Activated CD8-positive, alpha-beta memory T cell treated with anti-CD3 and anti-CD28 coated beads, Interleukin-2, amount 50 U/mL, for 48 hours (primary cell): ENCODE measurements around the gene CTU1.
A peak's percentile ranks its signal among the peaks of the same experiment; 100 is the strongest.

Experiments
- DNase-seq: peaks from one replicate; pipeline ENCODE4 v3.0.0-alpha.2; 2020

Gene CTU1

GRCh38 chr19:51102991-51103390 lies 5.2 kb downstream of the CTU1 start:
- DNase-seq = no peak

GRCh38 chr19:51101171-51101865 lies 6.9 kb downstream of the CTU1 start:
- DNase-seq = no peak

DNA sequence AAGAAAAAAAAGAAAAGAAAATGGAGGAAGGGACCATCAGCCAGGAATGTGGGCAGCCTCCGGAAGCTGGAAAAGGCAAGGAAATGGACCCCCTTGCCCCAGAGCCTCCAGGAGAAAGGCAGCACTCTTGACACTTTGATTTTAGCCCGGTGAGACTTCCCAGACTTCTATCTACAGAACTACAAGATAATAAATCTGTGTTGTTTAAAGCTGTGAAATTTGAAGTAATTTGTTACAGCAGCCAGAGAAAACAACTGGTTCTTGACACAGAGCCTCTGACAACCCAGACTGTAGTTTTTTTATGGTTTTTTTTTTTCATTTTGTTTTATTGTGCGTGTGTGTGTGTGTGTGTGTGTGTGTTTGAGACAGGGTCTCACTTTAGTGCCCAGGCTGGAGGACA lies 7.6 kb downstream of the CTU1 start:
- no peak for DNase-seq

DNA sequence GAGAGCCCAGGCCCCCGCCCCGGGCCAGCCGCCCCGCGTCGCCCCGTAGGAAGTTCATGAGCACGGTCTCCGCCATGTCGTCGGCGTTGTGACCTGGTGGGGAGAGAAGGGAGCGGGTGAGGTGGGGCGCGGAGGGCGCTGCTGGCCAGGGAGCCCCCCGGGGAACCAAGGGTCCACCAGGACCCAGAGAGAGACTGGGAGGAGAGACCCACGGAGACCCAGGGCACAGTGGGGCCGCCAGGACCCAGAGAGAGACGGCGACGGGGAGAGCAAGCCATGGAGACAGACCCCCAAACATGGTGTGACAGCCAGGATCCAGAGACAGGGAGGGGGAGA lies 9.2 kb downstream of the CTU1 start:
- DNase-seq = no peak

DNA sequence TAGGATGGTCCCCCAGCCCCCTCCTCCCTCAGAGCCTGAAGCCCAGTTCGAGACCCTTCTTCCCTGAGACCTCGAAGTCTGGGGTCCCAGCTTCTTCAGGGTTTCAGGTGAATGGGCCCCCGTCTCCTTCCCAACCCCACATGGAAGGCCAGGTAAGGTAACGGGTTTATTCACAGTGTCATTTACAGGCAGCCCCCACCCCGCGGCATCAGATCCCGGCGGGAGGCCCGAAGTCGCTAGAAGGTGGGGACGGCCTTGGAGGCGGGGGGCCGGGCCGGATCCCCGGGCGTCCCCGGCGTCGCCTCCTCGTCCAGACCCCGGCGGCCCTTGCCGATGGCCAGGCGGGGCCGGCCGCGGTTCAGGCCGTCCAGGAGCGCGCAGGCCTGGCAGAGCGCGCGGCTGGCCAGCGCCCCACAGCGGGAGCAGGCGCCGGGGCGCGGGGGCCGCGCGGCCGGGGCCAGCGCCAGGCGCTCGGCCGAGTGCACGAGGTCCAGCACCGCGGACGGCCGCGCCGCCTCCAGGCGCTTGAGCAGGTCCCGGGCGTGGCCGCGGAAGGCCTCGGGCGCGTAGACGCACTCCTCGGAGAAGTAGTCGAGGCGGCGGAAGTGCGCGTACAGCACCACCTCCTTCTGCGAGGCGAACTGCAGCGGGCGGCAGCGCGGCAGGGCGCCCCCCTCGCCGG lies 9.7 kb downstream of the CTU1 start:
- DNase-seq = no peak

- no peak for DNase-seq
Measured at GRCh38 chr19:51097796-51098195, 10.4 kb downstream of the CTU1 start.

GRCh38 chr19:51097166-51097738 lies 11.0 kb downstream of the CTU1 start:
- peak; percentile 92 for DNase-seq

DNA sequence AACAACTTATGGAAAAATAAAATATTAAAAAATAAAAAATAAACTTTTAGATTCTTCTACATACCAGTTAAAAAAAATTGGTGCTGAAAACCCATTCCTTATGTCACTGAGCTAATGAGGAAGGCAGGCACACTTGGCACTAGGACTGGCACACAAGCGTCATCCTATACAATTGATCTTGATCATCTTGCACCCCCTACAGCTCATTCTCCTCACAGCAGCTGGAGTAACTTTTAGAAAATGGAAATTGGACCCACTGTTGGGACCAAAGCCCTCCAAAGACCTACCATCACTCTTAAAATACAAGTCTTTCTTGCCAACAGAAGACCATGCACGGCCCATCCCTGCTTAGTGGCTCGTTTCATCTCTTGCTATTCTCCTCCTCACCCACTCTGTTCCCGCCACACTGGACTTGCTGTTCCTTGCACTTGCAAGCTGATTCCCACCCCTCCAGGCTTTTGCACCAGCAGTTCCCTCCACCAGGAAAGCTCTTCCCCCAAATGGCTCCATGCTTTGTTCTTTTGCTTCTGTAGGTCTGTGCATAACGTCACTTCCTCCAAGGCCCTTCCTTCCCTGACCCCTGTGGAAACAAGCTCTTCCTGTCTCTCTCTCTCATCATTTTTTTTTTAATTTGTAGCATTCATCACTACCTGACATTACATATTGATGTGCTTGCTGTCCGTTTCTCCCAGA lies 11.6 kb downstream of the CTU1 start:
- DNase-seq = no peak

- DNase-seq = peak; percentile 84
Measured at GRCh38 chr19:51094696-51095279, 13.4 kb downstream of the CTU1 start.

DNA sequence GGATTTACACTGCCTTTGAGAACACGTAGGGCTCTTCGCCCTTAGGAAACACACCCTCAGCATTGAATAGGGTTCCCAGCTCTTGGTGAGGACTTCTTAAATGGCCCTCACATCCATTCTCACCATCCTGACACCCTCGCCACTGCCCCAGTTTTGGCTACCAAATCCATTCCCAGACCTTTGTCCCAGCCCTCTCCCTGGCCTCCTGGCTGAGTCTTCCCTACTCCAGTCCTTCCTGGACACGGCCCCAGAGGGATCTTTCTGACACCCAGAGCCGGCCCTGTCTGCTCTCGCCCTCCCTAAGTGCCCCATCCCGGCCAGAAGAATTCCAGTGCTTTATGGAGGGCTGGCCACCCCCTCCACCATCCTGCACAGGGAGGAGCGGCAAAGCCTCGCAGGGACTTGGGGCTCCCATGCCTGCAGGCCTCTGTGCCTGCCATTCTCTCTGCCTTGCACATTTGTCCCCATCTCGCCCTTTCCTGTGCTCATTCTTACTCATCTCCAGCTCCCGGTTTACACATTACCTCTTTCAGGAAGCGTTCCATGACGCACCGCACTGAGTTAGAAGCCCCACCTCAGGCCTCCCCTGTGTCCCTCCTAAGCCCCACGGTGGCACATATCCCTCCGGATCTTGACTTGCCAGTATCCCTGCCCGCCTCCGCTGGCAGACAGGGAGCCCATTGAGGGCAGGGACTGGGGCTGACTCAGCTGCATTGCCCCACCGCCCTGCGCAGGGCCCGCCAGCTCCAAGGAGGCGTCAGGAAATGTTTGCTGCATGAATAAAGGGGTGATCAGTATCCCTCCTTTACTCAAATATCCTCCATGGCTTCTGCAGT lies 14.5 kb downstream of the CTU1 start:
- no peak for DNase-seq

GRCh38 chr19:51093101-51093500 lies 15.1 kb downstream of the CTU1 start:
- DNase-seq = no peak

- no peak for DNase-seq
Measured at GRCh38 chr19:51091895-51092873, 16.0 kb downstream of the CTU1 start.

- no peak for DNase-seq
Measured at GRCh38 chr19:51091126-51091525, 17.1 kb downstream of the CTU1 start.

DNA sequence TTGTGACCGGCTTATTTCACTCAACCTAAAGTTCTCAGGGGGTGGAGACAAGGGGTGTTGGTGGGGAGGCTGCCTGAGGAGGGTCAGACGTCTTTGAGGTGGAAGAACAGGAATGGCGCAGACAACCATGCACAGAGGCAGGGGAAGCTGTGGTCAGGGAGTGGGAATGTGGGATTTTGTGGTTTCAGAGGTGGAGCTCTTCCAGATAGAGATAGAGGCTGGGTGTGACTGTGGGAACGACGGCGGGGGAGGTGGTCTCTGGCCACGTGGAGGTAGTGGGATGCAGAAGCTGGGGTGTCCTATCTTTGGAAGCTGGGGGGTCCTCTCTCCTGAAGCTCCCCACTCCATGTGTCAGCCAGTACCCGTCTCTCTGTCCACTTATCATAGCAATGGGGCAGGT lies 17.7 kb downstream of the CTU1 start:
- DNase-seq = no peak

GRCh38 chr19:51089786-51090185 lies 18.4 kb downstream of the CTU1 start:
- DNase-seq = no peak

DNA sequence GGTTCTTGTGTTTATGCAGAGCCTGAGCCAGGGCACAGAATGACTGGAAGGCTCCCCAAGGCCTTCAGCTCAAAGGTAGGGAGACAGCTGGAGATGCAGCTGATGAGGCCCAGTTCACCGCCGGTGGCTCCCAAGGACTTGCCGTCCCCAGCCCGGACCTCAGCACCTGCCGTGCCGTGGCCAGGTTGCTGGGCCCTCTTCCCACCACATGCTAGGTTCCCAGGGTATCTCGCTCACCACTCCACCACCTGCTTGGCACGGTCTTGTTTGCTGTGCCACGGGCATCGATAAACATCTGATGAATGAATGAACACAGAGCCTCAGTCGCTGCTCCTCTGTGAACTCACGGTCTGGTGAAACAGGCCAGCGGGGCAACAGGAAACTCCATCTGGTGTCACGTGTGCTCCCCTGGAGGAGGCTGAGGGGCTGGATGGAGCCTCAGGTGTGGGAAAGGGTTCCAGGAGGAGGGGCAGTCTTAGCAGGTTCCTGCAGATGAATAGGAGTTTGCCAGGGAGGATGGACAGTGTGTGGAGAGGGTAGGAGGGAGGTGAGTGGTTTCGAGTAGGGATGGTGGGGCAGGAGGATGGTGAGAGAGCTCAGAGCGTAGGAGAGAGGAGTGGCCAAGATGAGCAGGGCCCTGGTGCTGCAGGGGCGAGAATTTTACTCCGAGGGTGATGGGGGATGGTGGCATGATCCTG lies 21.9 kb downstream of the CTU1 start:
- no peak for DNase-seq

GRCh38 chr19:51084505-51084904 lies 23.7 kb downstream of the CTU1 start:
- no peak for DNase-seq

- no peak for DNase-seq
Measured at GRCh38 chr19:51083783-51084182, 24.4 kb downstream of the CTU1 start.

- DNase-seq = no peak
Measured at GRCh38 chr19:51083181-51083580, 25.0 kb downstream of the CTU1 start.

DNA sequence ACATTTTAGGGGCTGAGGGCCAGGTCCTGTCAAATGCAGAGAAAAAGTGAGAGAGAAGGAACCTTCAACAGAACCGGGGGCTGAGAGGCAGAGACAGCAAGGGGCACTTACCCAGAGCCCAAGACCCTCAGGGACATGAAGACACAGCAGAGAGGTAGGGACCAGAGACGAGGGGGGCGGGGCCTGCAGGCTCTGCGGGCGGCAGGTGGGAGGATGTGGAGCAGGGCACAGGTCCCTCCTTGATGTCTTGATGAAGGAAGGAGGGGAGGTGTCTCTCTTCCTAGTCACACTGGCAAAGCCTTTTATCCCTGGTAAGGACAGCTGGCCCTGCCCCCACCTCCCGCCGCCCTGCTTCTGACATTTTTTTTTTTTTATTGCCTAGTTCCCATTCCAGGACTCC lies 25.6 kb downstream of the CTU1 start, which contains the start of gene KLK14:
Gene KLK14, minus strand, starts transcription at position 277 of the 400 bp plus-strand sequence. Its CDS starts 273 bp downstream, at position 4.
- no peak for DNase-seq

DNA sequence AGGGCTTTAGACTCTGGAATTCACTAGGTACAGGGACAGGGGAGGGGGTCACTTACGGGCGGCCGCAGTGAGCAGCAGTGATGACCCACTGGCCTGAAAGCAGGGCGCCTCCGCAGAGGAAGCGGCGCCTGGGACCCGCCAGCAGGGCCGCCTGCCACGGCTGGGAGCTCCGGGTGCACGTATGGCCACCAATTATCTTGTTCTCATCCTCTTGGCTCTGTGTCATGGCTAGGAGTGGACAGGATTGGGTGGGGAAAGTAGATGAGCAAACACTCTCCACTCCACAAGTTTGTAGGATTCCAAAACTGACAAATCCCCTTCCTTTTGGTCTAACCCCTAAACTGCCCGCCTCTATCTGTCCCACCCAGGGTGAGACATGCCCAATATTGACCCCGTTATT lies 26.7 kb downstream of the CTU1 start:
- no peak for DNase-seq
